Osteoblast (primary cell): Measurements from ENCODE around the gene CEP131. TPM values are rescaled to one million over a fixed set of nuclear protein-coding genes. Genes with fewer than 3 reads are reported as not detected.

ENCODE experiments used
- DNase-seq: peaks from one replicate; pipeline ENCODE4 v3.0.0; 2011; ENCODE audit warnings: low spot score, mixed read lengths; ENCODE audit not compliant: insufficient read length; ENCODE audit errors: missing footprints
- H2AFZ ChIP-seq: 2 replicates; pipeline ENCODE4 v1.6.0; 2011; ENCODE audit warnings: mild to moderate bottlenecking, low read length
- H3K27ac ChIP-seq: 2 replicates; pipeline ENCODE4 v1.5.1; 2011; ENCODE audit warnings: mild to moderate bottlenecking, low read depth, low read length, moderate library complexity
- H3K27me3 ChIP-seq: 2 replicates; pipeline ENCODE4 v1.6.0; 2012; ENCODE audit warnings: mild to moderate bottlenecking, control low read depth, inconsistent platforms, low read length, moderate library complexity; ENCODE audit not compliant: insufficient read depth
- H3K36me3 ChIP-seq: 2 replicates; pipeline ENCODE4 v1.5.1; 2011; ENCODE audit warnings: mild to moderate bottlenecking, low read length, control low read depth, moderate library complexity; ENCODE audit not compliant: insufficient read depth
- H3K4me1 ChIP-seq: 2 replicates; pipeline ENCODE4 v1.5.1; 2011; ENCODE audit warnings: mild to moderate bottlenecking, low read length, control low read depth, moderate library complexity; ENCODE audit not compliant: insufficient read depth
- H3K4me2 ChIP-seq: 2 replicates; pipeline ENCODE4 v1.6.0; 2011; ENCODE audit warnings: mild to moderate bottlenecking, low read length; ENCODE audit not compliant: insufficient read depth
- H3K4me3 ChIP-seq: fragments of 200-600 bp; sonication (generic); 3 replicates; pipeline ENCODE4 v1.5.1; 2012; ENCODE audit warnings: mild to moderate bottlenecking, low read length, inconsistent platforms; ENCODE audit not compliant: insufficient read depth
- H3K79me2 ChIP-seq: 2 replicates; pipeline ENCODE4 v1.6.0; 2012; ENCODE audit warnings: mild to moderate bottlenecking, low read length, control low read depth, inconsistent platforms; ENCODE audit not compliant: insufficient read depth
- H3K9me3 ChIP-seq: 2 replicates; pipeline ENCODE4 v1.5.1; 2011; ENCODE audit warnings: low read depth, low read length, control low read depth
- H4K20me1 ChIP-seq: 2 replicates; pipeline ENCODE4 v1.6.0; 2012; ENCODE audit warnings: mild to moderate bottlenecking, low read length, control low read depth; ENCODE audit not compliant: insufficient read depth
- CTCF ChIP-seq: IDR thresholded peaks from 2 replicates; pipeline ENCODE4 v1.5.1; 2011; ENCODE audit warnings: mild to moderate bottlenecking, low read depth, low read length, moderate library complexity; ENCODE audit errors: extremely low read depth
- total RNA-seq: library from RNA; depleted of rRNA; stranded (reverse); fragments of >200 nt; gene quantifications from 2 replicates; pipeline ENCODE4 v1.2.3, GENCODE V29; 2012

The CEP131 gene
- total RNA-seq, 1 donor: 8.7 TPM

GRCh38 chr17:81235822-81236740 is 13.3 kb upstream of the CEP131 start:
- H3K4me3 ChIP-seq: no peak overlapping the region
- no peak overlapping the region for H2AFZ ChIP-seq
- no peak overlapping the region for H3K4me2 ChIP-seq
- peaks cover 59% of the 10 kb centered on the region for H3K79me2 ChIP-seq
- no peak overlapping the region for H3K27ac ChIP-seq
- no peaks in the 10 kb centered on the region for H3K27me3 ChIP-seq
- DNase-seq: no peak
- peaks cover 8% of the 10 kb centered on the region for H3K36me3 ChIP-seq
- TF ChIP-seq CTCF: no peak
- H3K4me1 ChIP-seq: peaks cover 16% of the 10 kb centered on the region
- H3K9me3 ChIP-seq: no peaks in the 10 kb centered on the region
- H4K20me1 ChIP-seq: peaks cover 23% of the 10 kb centered on the region

- Histone ChIP-seq H3K4me2 (no peak overlapping the region), H3K79me2 (peaks cover 50% of the 10 kb centered on the region), H3K4me1 (peaks cover 11% of the 10 kb centered on the region), H4K20me1 (peaks cover 20% of the 10 kb centered on the region), H3K27ac (no peak overlapping the region), H3K4me3 (no peak overlapping the region), H3K36me3 (peaks cover 6% of the 10 kb centered on the region), H3K27me3 (no peaks in the 10 kb centered on the region), H3K9me3 (no peaks in the 10 kb centered on the region), H2AFZ (no peak overlapping the region)
- TF ChIP-seq CTCF: no peak
- no peak for DNase-seq
These were observed 12.4 kb upstream of the CEP131 start for GRCh38 chr17:81234940-81235821.

- no peak for DNase-seq
- H3K4me2 ChIP-seq: no peak overlapping the region
- peaks cover 17% of the 10 kb centered on the region for H4K20me1 ChIP-seq
- no peak overlapping the region for H3K27ac ChIP-seq
- peaks cover 43% of the 10 kb centered on the region for H3K79me2 ChIP-seq
- H3K27me3 ChIP-seq: no peaks in the 10 kb centered on the region
- no peak overlapping the region for H3K4me3 ChIP-seq
- TF ChIP-seq CTCF: no peak
- H3K36me3 ChIP-seq: peaks cover 12% of the 10 kb centered on the region
- H3K4me1 ChIP-seq: peaks cover 7% of the 10 kb centered on the region
- no peak overlapping the region for H2AFZ ChIP-seq
- no peaks in the 10 kb centered on the region for H3K9me3 ChIP-seq
These were observed 11.7 kb upstream of the CEP131 start for GRCh38 chr17:81234506-81234855.
